Fibroblast of villous mesenchyme (primary cell): ENCODE data around the gene ALK. TPM values are rescaled to one million over a fixed set of nuclear protein-coding genes. Genes with fewer than 3 reads are reported as not detected.

Experiments
- DNase-seq: peaks from one replicate; pipeline ENCODE4 v3.0.0-alpha.2; 2010; ENCODE audit warnings: low read depth
- H3K4me3 ChIP-seq: 2 replicates; pipeline ENCODE4 v1.5.1; 2011; ENCODE audit warnings: low read depth, mild to moderate bottlenecking, low read length
- total RNA-seq: library from RNA; depleted of rRNA; stranded (reverse); fragments of >200 nt; gene quantifications from 2 replicates; pipeline ENCODE4 v1.2.3, GENCODE V29; 2012
- TF ChIP-seq, protein P1 (sequence below): IDR thresholded peaks from 2 replicates; pipeline ENCODE4 v1.5.1; 2012; ENCODE audit warnings: low read depth, mild to moderate bottlenecking, low read length; ENCODE audit not compliant: insufficient read depth

The ALK gene
- total RNA-seq, 1 donor: not detected

DNA sequence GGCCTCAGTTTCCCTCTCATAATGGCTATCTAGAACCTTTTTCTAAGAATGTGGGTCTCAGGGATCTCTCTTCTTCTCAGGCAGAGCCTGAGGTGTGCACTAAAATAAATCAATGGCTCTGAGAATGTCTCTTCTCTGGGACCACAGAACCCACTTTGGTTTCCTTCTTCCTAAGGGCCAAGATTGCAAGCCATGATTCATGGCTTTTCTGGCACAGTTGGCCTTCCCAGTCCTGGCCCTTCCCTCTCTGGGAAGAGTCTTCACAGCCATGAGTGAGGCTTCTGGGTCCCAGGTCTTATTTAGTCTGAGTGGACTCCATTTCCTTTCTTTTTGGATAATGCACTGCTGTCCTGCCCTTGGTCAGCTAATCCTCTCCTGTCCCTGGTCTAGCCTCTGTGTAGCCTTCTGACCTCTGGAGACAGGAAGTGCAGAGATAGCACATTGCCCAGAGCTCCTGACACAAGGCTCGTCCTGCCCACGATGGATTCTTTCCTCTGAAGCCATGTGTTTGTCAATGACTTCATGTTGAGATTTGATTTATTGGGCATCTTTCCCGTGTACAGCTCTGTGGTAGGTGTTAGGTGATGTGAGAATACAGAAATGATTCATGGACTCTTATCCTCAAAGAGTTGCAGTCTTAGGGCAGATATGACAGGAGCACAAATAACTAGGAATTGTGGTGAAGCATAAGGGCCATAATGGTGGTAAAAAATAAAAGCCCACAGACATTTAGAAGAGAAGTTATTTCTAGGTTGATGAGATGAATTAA is 561.2 kb downstream of the ALK start:
- no peak overlapping the region for H3K4me3 ChIP-seq
- no peak for DNase-seq
- TF ChIP-seq, protein P1, sequence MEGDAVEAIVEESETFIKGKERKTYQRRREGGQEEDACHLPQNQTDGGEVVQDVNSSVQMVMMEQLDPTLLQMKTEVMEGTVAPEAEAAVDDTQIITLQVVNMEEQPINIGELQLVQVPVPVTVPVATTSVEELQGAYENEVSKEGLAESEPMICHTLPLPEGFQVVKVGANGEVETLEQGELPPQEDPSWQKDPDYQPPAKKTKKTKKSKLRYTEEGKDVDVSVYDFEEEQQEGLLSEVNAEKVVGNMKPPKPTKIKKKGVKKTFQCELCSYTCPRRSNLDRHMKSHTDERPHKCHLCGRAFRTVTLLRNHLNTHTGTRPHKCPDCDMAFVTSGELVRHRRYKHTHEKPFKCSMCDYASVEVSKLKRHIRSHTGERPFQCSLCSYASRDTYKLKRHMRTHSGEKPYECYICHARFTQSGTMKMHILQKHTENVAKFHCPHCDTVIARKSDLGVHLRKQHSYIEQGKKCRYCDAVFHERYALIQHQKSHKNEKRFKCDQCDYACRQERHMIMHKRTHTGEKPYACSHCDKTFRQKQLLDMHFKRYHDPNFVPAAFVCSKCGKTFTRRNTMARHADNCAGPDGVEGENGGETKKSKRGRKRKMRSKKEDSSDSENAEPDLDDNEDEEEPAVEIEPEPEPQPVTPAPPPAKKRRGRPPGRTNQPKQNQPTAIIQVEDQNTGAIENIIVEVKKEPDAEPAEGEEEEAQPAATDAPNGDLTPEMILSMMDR: no peak

DNA sequence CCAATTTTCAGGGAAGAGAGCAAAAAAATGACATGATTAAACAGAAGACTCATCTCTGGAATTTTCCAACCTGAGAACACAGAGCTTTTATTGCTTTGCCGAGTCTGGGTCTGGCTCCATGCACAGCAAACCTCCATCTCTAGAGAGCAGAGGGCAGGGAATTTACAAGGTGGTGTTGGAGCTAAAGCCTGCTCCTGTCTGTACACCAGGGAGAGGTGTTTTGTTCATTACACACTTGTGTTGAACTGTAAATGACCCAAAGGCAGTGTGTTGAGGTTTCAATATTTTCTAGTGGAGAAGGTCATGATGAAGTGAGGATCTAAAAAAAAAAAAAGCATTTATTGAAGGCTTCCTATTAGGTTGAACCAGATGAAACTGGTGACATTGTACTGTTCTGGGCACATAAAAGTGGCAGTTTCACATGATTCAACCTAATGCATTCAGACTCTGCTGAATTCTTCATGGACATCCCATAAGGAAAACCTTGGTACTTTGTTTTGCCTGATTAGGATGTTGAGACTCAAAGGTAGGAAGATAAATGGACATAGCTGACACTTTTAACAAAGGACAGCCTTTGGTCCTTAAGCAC is 567.9 kb downstream of the ALK start:
- TF ChIP-seq, protein P1: no peak
- no peak overlapping the region for H3K4me3 ChIP-seq
- DNase-seq: no peak

DNA sequence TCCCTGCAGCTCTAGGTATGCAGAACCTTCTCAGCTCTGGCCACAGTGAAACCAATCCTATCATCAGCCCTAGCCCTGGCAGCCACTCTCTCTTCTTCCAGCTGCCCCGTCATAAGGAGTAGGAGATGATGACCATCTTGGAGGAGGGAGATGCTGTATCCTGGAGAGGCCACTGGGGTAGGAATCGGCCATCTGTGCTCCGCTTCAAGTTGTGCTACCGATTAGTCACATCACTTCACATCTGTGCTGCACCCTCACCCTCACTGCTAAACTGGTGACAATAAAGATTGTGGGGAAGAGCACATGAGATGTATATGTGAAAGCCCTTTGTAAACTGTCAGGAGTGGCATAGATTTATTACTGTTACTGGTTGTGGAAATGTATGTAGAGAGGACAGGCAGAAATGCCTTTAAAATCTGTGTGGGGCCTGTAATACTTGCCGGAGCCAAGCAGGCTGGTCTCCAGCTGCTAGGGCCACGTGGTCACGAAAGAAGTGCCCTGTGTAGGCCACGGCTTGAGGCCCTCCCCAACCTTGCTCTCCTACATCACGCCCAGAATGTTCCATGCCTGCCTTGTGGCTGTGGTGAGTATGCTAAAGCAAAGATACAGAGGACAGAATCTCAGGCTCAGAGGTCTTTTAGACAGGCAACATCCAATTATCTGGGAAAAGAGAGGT is 569.3 kb downstream of the ALK start:
- TF ChIP-seq, protein P1: no peak
- no peak overlapping the region for H3K4me3 ChIP-seq
- DNase-seq: no peak

DNA sequence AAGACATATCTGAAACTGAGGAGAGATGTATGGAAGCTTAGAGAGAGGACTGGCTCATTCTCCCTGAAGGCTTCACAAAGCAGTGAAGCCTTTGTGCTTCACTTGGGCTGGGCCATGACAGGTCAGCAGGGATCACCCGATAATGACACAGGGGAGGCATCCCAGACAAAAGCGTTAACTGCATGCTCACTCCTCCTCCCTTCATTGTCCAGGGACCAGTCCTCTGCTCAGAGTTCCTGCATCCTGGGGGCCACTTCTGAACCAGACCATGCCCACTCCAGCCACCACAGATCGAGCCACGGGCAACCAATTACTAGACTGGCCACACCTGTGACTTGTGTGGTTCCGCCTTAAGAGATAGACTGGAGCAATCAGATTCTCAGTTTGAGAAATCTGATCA is 570.1 kb downstream of the ALK start:
- H3K4me3 ChIP-seq: no peak overlapping the region
- TF ChIP-seq, protein P1: no peak
- DNase-seq: no peak

DNA sequence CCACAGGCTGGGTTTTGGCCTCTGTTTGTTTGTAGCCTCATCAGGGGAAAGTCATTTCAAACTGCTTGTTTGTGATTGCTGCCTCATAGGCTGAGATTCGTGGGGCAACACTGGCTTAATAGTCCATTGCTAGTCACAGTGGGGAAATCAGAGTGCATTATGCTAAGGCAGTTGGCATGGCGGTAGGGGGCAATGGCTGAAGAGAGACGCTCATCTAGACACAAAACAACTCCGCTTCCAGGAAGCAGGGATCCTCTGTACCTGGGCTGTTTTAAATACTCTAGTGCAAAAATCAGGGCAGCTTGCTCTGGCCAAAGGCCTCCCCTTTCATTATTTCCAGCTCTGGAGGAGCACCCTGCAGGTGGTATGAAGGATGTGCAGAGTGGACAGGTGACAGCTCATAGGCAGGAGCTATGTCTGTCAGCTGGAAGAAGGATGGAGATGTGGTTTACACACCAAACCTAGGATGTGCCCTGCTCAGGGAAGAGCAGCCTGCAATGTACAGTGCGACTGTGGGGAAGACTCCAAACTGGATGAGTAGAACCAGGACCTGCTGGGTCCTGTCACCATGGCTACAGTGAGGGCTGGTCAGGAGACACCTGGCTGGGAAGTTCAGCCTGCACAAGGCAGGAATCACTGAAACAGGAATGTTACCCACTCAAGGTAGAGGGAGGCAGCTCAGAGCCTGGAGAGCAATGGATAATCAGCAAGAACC is 571.9 kb downstream of the ALK start:
- H3K4me3 ChIP-seq: no peak overlapping the region
- DNase-seq: no peak
- TF ChIP-seq, protein P1: no peak

DNA sequence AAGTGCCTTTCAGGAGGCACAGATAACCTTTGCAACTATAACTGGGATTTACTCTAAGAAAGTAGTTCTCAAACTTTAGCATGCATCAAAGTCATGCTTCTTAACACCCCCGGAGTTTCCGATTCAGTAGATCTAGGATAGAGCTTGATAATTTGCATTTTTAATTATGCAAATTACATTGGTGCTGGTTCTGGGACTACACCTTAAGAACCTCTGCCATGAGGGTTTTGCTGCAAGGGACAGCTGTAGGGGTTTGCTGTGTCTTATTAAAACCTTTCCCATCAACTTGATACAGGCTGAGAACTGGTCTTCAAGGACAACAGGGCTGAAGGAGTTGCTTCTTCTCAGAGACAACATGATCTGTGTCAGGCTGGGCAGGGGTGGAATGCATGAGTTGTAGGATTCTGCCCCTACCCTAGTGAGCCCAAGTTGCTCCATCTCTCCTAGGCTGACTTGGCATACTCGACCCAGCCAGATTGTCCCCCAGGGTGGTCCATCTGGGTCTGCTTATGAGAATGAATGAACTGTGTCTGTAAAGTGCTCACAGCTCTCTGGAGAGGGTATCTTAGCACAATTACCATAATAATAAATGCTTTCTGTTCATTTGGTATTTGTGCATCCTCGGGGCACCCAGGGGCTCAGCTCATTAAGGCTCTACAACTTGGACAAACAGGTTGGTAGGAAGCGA is 573.5 kb downstream of the ALK start:
- DNase-seq: no peak
- no peak overlapping the region for H3K4me3 ChIP-seq
- TF ChIP-seq, protein P1: no peak
